H9 (cell line): ENCODE measurements around the gene ST6GALNAC1. TPM values are rescaled to one million over a fixed set of nuclear protein-coding genes. Genes with fewer than 3 reads are reported as not detected.

ENCODE experiments used
- DNase-seq: peaks from one replicate; pipeline ENCODE4 v3.0.0-alpha.2; 2017
- H2AFZ ChIP-seq: one replicate; pipeline ENCODE4 v1.6.1; 2013; ENCODE audit warnings: mild to moderate bottlenecking, low read length, control low read depth, moderate library complexity
- H2AK5ac ChIP-seq: 2 replicates; pipeline ENCODE4 v1.6.1; 2013; ENCODE audit warnings: low read length, control low read depth, mixed read lengths; ENCODE audit not compliant: insufficient read length
- H2BK120ac ChIP-seq: one replicate; pipeline ENCODE4 v1.6.1; 2013; ENCODE audit warnings: low read depth, mild to moderate bottlenecking, low read length, control low read depth, inconsistent platforms; ENCODE audit not compliant: poor library complexity, severe bottlenecking
- H2BK12ac ChIP-seq: 2 replicates; pipeline ENCODE4 v1.6.1; 2013; ENCODE audit warnings: low read length, control low read depth, mixed read lengths, low read depth; ENCODE audit not compliant: insufficient read length
- H2BK15ac ChIP-seq: 2 replicates; pipeline ENCODE4 v1.6.1; 2013; ENCODE audit warnings: low read depth, low read length, control low read depth
- H2BK20ac ChIP-seq: one replicate; pipeline ENCODE4 v1.6.1; 2013; ENCODE audit warnings: low read depth, mild to moderate bottlenecking, low read length, control low read depth, inconsistent platforms; ENCODE audit not compliant: poor library complexity, severe bottlenecking
- H2BK5ac ChIP-seq: 2 replicates; pipeline ENCODE4 v1.6.1; 2013; ENCODE audit warnings: low read length, control low read depth, mixed read lengths; ENCODE audit not compliant: insufficient read length
- H3K14ac ChIP-seq: 2 replicates; pipeline ENCODE4 v1.6.1; 2013; ENCODE audit warnings: low read length, control low read depth; ENCODE audit not compliant: insufficient read depth
- H3K18ac ChIP-seq: 2 replicates; pipeline ENCODE4 v1.6.1; 2013; ENCODE audit warnings: low read depth, mild to moderate bottlenecking, mixed read lengths, low read length, control low read depth; ENCODE audit not compliant: insufficient read length
- H3K23ac ChIP-seq: 2 replicates; pipeline ENCODE4 v1.6.1; 2013; ENCODE audit warnings: low read length, control low read depth, mixed read lengths, low read depth; ENCODE audit not compliant: insufficient read length
- H3K23me2 ChIP-seq: 2 replicates; pipeline ENCODE4 v1.6.1; 2013; ENCODE audit warnings: low read depth, mild to moderate bottlenecking, mixed read lengths, low read length, control low read depth; ENCODE audit not compliant: insufficient read length, poor library complexity, severe bottlenecking
- H3K27ac ChIP-seq: 2 replicates; pipeline ENCODE4 v1.5.1; 2013; ENCODE audit warnings: low read length, control low read depth, mixed read lengths, low read depth; ENCODE audit not compliant: insufficient read length
- H3K27me3 ChIP-seq: 2 replicates; pipeline ENCODE4 v1.6.1; 2013; ENCODE audit warnings: low read length, control low read depth, inconsistent platforms; ENCODE audit not compliant: insufficient read depth
- H3K4ac ChIP-seq: 2 replicates; pipeline ENCODE4 v1.6.1; 2013; ENCODE audit warnings: low read depth, mild to moderate bottlenecking, control low read depth, inconsistent platforms, low read length, moderate library complexity
- H3K4me1 ChIP-seq: 2 replicates; pipeline ENCODE4 v1.6.1; 2013; ENCODE audit warnings: low read length, control low read depth, inconsistent platforms; ENCODE audit not compliant: insufficient read depth
- H3K4me2 ChIP-seq: 2 replicates; pipeline ENCODE4 v1.6.1; 2013; ENCODE audit warnings: low read length, control low read depth, mixed read lengths; ENCODE audit not compliant: insufficient read length, insufficient read depth
- H3K56ac ChIP-seq: 2 replicates; pipeline ENCODE4 v1.6.1; 2013; ENCODE audit warnings: low read depth, mild to moderate bottlenecking, mixed read lengths, low read length, control low read depth; ENCODE audit not compliant: insufficient read length
- H3K79me1 ChIP-seq: 2 replicates; pipeline ENCODE4 v1.6.1; 2013; ENCODE audit warnings: low read depth, mild to moderate bottlenecking, moderate library complexity, low read length, control low read depth, inconsistent platforms; ENCODE audit not compliant: insufficient read depth, poor library complexity, severe bottlenecking
- H3K79me2 ChIP-seq: 2 replicates; pipeline ENCODE4 v1.6.1; 2013; ENCODE audit warnings: low read length, control low read depth, inconsistent platforms; ENCODE audit not compliant: insufficient read depth
- H3K9ac ChIP-seq: 2 replicates; pipeline ENCODE4 v1.6.1; 2013; ENCODE audit warnings: low read length, control low read depth, mixed read lengths; ENCODE audit not compliant: insufficient read length; ENCODE audit errors: extremely low read depth
- H3K9me3 ChIP-seq: one replicate; pipeline ENCODE4 v1.6.1; 2013; ENCODE audit warnings: low read depth, low read length, inconsistent platforms; ENCODE audit not compliant: control insufficient read depth
- H3T11ph ChIP-seq: one replicate; pipeline ENCODE4 v1.6.1; 2013; ENCODE audit warnings: mild to moderate bottlenecking, low read length, control low read depth, inconsistent platforms
- H4K20me1 ChIP-seq: one replicate; pipeline ENCODE4 v1.6.1; 2013; ENCODE audit not compliant: control insufficient read depth, insufficient read length, insufficient read depth
- H4K5ac ChIP-seq: 2 replicates; pipeline ENCODE4 v1.6.1; 2013; ENCODE audit warnings: low read depth, mild to moderate bottlenecking, mixed read lengths, low read length, control low read depth; ENCODE audit not compliant: insufficient read length
- H4K8ac ChIP-seq: replicated peaks from 2 replicates; pipeline ENCODE4 v1.6.1; 2013; ENCODE audit warnings: low read length, control low read depth, mixed read lengths, low read depth; ENCODE audit not compliant: insufficient read length
- H4K91ac ChIP-seq: 2 replicates; pipeline ENCODE4 v1.6.1; 2013; ENCODE audit warnings: low read depth, mild to moderate bottlenecking, moderate library complexity, mixed read lengths, low read length, control low read depth; ENCODE audit not compliant: insufficient read length
- H3K27ac Mint-ChIP-seq, 3 experiments: 2 replicates in 2 of 3; 3 replicates in 1 of 3; pipeline ENCODE4 v1.8.0; 2020 to 2021; ENCODE audit warnings: mixed read lengths in 3 of 3, mild to moderate bottlenecking in 1 of 3, moderate library complexity in 1 of 3
- H3K27me3 Mint-ChIP-seq: 2 replicates; pipeline ENCODE4 v1.8.0; 2021; ENCODE audit warnings: low read depth, mild to moderate bottlenecking, moderate library complexity, mixed read lengths
- H3K36me3 Mint-ChIP-seq, 3 experiments: 2 replicates in 2 of 3; 3 replicates in 1 of 3; pipeline ENCODE4 v1.8.0; 2020 to 2021; ENCODE audit warnings: low read depth in 3 of 3, mixed read lengths in 3 of 3; ENCODE audit not compliant: insufficient read depth in 1 of 3
- H3K4me1 Mint-ChIP-seq, 2 experiments: 2 replicates each; pipeline ENCODE4 v1.8.0; 2020; ENCODE audit warnings: mixed read lengths in 2 of 2
- H3K4me3 Mint-ChIP-seq, 2 experiments: 2 replicates in 1 of 2; 3 replicates in 1 of 2; pipeline ENCODE4 v1.8.0; 2020 to 2021; ENCODE audit warnings: mild to moderate bottlenecking in 2 of 2, mixed read lengths in 2 of 2, moderate library complexity in 1 of 2
- H3K9me3 Mint-ChIP-seq, 2 experiments: 2 replicates in 1 of 2; 3 replicates in 1 of 2; pipeline ENCODE4 v1.8.0; 2020; ENCODE audit warnings: mild to moderate bottlenecking in 2 of 2, mixed read lengths in 2 of 2, moderate library complexity in 1 of 2
- WGBS: extraction: QIAGEN DNeasy Blood & Tissue Kit; methylation state at CpG from one replicate; pipeline ENCODE4 v1.1.7; 2013; ENCODE audit warnings: missing lambda C conversion rate, low lambda C conversion rate, mixed read lengths; ENCODE audit not compliant: insufficient read length; ENCODE audit errors: extremely low coverage; 5-methylcytosine and 5-hydroxymethylcytosine counted together
- total RNA-seq: library from RNA; stranded (reverse); gene quantifications from 2 replicates; pipeline ENCODE4 v1.2.1, GENCODE V29; 2021
- TF ChIP-seq, protein P1 (sequence below): fragments of 200-600 bp; sonication (generic); conservative IDR thresholded peaks from 3 replicates; pipeline ENCODE4 v1.8.0; 2021; ENCODE audit warnings: antibody characterized with exemption, mild to moderate bottlenecking

ST6GALNAC1 gene
- total RNA-seq, 1 experiment from 2014 or later: not detected

DNA sequence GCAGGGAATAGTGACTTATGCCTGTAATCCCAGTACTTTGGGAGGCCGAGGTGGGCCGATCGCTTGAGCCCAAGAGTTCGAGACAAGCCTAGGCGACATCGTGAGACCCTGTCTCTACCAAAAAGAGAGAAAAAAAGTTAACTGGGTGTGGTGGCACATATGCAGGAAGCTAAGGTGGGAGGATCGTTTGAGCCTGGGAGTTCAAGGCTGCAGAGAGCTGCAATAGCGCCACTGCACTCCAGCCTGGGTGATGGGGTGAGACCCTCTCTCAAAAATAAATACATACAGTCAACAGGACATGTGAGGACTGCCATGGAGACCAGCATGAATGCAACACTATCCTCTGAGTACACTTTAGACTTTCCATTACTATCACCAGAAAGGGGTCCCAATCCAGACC lies 42.5 kb downstream of the ST6GALNAC1 start:
- no peak overlapping the region for H2AK5ac ChIP-seq
- H3K9me3 Mint-ChIP-seq: peaks cover 2 to 9% of the 10 kb centered on the region in 2 experiments; a peak in 2 of 5 replicates
- H4K20me1 ChIP-seq: no peaks in the 10 kb centered on the region
- H3K79me1 ChIP-seq: no peaks in the 10 kb centered on the region
- peaks cover 0 to 10% (median 6%) of the 10 kb centered on the region in 3 experiments; a peak in 4 of 7 replicates for H3K36me3 Mint-ChIP-seq
- H2AFZ ChIP-seq: no peak overlapping the region
- WGBS: no CpG with 5 or more reads among the region's 8 CpGs
- H3K9me3 ChIP-seq: no peaks in the 10 kb centered on the region
- H2BK120ac ChIP-seq: no peak overlapping the region
- H3K14ac ChIP-seq: 0 out of 2 replicates have a peak overlapping the region, but pooled peaks have one; percentile 41
- no peaks in the 10 kb centered on the region; the same call in none of the 2 replicates for H3K27me3 Mint-ChIP-seq
- no peak overlapping the region for H3K27ac ChIP-seq
- H3K18ac ChIP-seq: peak overlapping the region; percentile 50
- H3K56ac ChIP-seq: no peak overlapping the region
- H3K23me2 ChIP-seq: no peaks in the 10 kb centered on the region
- H3K9ac ChIP-seq: no peak overlapping the region
- H3K4me1 Mint-ChIP-seq: peaks cover 14 to 17% of the 10 kb centered on the region in 2 experiments
- H4K91ac ChIP-seq: no peak overlapping the region
- H2BK12ac ChIP-seq: no peak overlapping the region
- peaks cover 3% of the 10 kb centered on the region; the same call in 1 of the 2 replicates for H3K4me1 ChIP-seq
- H4K5ac ChIP-seq: no peak overlapping the region
- H3K23ac ChIP-seq: no peak overlapping the region
- H3K4me3 Mint-ChIP-seq: peak overlapping the region in 1 of 2 experiments; percentile 36; a peak in 2 of 5 replicates
- no peak overlapping the region for H2BK20ac ChIP-seq
- H3K4me2 ChIP-seq: no peak overlapping the region
- no peaks in the 10 kb centered on the region for H3K27me3 ChIP-seq
- no peak overlapping the region for H4K8ac ChIP-seq
- H2BK15ac ChIP-seq: no peak overlapping the region
- H3T11ph ChIP-seq: no peak overlapping the region
- H3K27ac Mint-ChIP-seq: peak overlapping the region in 2 of 3 experiments; percentile 12 to 41; a peak in 3 of 7 replicates
- DNase-seq: no peak
- TF ChIP-seq, protein P1, sequence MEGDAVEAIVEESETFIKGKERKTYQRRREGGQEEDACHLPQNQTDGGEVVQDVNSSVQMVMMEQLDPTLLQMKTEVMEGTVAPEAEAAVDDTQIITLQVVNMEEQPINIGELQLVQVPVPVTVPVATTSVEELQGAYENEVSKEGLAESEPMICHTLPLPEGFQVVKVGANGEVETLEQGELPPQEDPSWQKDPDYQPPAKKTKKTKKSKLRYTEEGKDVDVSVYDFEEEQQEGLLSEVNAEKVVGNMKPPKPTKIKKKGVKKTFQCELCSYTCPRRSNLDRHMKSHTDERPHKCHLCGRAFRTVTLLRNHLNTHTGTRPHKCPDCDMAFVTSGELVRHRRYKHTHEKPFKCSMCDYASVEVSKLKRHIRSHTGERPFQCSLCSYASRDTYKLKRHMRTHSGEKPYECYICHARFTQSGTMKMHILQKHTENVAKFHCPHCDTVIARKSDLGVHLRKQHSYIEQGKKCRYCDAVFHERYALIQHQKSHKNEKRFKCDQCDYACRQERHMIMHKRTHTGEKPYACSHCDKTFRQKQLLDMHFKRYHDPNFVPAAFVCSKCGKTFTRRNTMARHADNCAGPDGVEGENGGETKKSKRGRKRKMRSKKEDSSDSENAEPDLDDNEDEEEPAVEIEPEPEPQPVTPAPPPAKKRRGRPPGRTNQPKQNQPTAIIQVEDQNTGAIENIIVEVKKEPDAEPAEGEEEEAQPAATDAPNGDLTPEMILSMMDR: no peak
- no peak overlapping the region for H3K4ac ChIP-seq
- H3K79me2 ChIP-seq: no peaks in the 10 kb centered on the region
- peak overlapping the region; percentile 26 for H2BK5ac ChIP-seq
